ENCODE results near the gene GOLIM4. TPM values are rescaled to one million over a fixed set of nuclear protein-coding genes. Genes with fewer than 3 reads are reported as not detected.
"Not testable (repeated sequence)": the region's sequence is repeated elsewhere in the genome, so short reads cannot be mapped to it uniquely, and the experiment has no call there.

The GOLIM4 gene
- total RNA-seq, 1 experiment from 2014 or later = 30.0 TPM

DNA sequence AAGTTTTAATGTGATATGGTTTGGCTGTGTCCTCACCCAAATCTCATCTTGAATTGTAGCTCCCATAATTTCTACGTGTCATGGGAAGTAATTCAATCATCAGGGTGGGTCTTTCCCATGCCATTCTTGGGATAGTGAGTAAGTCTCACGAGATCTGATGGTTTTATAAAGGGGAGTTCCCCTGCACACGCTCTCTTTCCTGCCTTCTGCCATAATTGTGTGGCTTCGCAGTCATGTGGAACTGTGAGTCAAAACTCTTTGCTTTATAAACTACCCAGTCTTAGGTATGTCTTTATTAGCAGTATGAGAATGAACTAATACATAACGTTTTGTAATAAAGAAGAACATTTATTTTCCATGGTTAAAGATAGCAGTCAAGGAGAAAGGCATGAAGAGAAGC lies 39.2 kb upstream of the GOLIM4 start:
- DNase-seq (ENCODE audit: low spot score) (no peak), ATAC-seq (no peak)
- no peaks in the 10 kb centered on the region for H3K4me1 Mint-ChIP-seq
- no peak overlapping the region for H3K4me3 Mint-ChIP-seq
- peaks cover 9% of the 10 kb centered on the region; the same call in 1 of the 2 replicates for H3K9me3 Mint-ChIP-seq
- no peaks in the 10 kb centered on the region for H3K36me3 Mint-ChIP-seq
- H3K27ac Mint-ChIP-seq = no peak overlapping the region
- H3K27me3 Mint-ChIP-seq (ENCODE audit: low read depth) = no peaks in the 10 kb centered on the region; the same call in 1 of the 2 replicates
- POLR2A ChIA-PET = no interaction called here
- CTCF ChIA-PET = no interaction called here
- TF ChIP-seq USF1 (CRISPR knock-in tag; IDR thresholded peaks at IDR 0.05) = no peak
- TF ChIP-seq, protein P1, sequence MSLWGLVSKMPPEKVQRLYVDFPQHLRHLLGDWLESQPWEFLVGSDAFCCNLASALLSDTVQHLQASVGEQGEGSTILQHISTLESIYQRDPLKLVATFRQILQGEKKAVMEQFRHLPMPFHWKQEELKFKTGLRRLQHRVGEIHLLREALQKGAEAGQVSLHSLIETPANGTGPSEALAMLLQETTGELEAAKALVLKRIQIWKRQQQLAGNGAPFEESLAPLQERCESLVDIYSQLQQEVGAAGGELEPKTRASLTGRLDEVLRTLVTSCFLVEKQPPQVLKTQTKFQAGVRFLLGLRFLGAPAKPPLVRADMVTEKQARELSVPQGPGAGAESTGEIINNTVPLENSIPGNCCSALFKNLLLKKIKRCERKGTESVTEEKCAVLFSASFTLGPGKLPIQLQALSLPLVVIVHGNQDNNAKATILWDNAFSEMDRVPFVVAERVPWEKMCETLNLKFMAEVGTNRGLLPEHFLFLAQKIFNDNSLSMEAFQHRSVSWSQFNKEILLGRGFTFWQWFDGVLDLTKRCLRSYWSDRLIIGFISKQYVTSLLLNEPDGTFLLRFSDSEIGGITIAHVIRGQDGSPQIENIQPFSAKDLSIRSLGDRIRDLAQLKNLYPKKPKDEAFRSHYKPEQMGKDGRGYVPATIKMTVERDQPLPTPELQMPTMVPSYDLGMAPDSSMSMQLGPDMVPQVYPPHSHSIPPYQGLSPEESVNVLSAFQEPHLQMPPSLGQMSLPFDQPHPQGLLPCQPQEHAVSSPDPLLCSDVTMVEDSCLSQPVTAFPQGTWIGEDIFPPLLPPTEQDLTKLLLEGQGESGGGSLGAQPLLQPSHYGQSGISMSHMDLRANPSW (CRISPR knock-in tag; conservative IDR thresholded peaks at IDR 0.05; ENCODE audit: low read depth) = no peak
- TF ChIP-seq PRRX2 (CRISPR knock-in tag; IDR thresholded peaks at IDR 0.05) = no peak
- TF ChIP-seq, protein P2, sequence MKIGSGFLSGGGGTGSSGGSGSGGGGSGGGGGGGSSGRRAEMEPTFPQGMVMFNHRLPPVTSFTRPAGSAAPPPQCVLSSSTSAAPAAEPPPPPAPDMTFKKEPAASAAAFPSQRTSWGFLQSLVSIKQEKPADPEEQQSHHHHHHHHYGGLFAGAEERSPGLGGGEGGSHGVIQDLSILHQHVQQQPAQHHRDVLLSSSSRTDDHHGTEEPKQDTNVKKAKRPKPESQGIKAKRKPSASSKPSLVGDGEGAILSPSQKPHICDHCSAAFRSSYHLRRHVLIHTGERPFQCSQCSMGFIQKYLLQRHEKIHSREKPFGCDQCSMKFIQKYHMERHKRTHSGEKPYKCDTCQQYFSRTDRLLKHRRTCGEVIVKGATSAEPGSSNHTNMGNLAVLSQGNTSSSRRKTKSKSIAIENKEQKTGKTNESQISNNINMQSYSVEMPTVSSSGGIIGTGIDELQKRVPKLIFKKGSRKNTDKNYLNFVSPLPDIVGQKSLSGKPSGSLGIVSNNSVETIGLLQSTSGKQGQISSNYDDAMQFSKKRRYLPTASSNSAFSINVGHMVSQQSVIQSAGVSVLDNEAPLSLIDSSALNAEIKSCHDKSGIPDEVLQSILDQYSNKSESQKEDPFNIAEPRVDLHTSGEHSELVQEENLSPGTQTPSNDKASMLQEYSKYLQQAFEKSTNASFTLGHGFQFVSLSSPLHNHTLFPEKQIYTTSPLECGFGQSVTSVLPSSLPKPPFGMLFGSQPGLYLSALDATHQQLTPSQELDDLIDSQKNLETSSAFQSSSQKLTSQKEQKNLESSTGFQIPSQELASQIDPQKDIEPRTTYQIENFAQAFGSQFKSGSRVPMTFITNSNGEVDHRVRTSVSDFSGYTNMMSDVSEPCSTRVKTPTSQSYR (CRISPR knock-in tag; IDR thresholded peaks at IDR 0.05) = no peak
- TF ChIP-seq TEAD4 (CRISPR knock-in tag; IDR thresholded peaks at IDR 0.05) = no peak
- TF ChIP-seq, protein P3, sequence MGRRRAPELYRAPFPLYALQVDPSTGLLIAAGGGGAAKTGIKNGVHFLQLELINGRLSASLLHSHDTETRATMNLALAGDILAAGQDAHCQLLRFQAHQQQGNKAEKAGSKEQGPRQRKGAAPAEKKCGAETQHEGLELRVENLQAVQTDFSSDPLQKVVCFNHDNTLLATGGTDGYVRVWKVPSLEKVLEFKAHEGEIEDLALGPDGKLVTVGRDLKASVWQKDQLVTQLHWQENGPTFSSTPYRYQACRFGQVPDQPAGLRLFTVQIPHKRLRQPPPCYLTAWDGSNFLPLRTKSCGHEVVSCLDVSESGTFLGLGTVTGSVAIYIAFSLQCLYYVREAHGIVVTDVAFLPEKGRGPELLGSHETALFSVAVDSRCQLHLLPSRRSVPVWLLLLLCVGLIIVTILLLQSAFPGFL (CRISPR knock-in tag; IDR thresholded peaks at IDR 0.05; ENCODE audit: borderline replicate concordance) = no peak
- TF ChIP-seq KAT7 (CRISPR knock-in tag; IDR thresholded peaks at IDR 0.05; ENCODE audit: borderline replicate concordance) = no peak
- TF ChIP-seq CREM (CRISPR knock-in tag; IDR thresholded peaks at IDR 0.05) = no peak
- TF ChIP-seq FOXP1 (CRISPR knock-in tag; IDR thresholded peaks at IDR 0.05; ENCODE audit: borderline replicate concordance) = no peak
- TF ChIP-seq, protein P4, sequence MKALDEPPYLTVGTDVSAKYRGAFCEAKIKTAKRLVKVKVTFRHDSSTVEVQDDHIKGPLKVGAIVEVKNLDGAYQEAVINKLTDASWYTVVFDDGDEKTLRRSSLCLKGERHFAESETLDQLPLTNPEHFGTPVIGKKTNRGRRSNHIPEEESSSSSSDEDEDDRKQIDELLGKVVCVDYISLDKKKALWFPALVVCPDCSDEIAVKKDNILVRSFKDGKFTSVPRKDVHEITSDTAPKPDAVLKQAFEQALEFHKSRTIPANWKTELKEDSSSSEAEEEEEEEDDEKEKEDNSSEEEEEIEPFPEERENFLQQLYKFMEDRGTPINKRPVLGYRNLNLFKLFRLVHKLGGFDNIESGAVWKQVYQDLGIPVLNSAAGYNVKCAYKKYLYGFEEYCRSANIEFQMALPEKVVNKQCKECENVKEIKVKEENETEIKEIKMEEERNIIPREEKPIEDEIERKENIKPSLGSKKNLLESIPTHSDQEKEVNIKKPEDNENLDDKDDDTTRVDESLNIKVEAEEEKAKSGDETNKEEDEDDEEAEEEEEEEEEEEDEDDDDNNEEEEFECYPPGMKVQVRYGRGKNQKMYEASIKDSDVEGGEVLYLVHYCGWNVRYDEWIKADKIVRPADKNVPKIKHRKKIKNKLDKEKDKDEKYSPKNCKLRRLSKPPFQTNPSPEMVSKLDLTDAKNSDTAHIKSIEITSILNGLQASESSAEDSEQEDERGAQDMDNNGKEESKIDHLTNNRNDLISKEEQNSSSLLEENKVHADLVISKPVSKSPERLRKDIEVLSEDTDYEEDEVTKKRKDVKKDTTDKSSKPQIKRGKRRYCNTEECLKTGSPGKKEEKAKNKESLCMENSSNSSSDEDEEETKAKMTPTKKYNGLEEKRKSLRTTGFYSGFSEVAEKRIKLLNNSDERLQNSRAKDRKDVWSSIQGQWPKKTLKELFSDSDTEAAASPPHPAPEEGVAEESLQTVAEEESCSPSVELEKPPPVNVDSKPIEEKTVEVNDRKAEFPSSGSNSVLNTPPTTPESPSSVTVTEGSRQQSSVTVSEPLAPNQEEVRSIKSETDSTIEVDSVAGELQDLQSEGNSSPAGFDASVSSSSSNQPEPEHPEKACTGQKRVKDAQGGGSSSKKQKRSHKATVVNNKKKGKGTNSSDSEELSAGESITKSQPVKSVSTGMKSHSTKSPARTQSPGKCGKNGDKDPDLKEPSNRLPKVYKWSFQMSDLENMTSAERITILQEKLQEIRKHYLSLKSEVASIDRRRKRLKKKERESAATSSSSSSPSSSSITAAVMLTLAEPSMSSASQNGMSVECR (CRISPR knock-in tag; IDR thresholded peaks at IDR 0.05; ENCODE audit: borderline replicate concordance) = no peak
- no peak for TF ChIP-seq CTCF (IDR thresholded peaks at IDR 0.05)
- no peak for TF ChIP-seq SOX15 (CRISPR knock-in tag; IDR thresholded peaks at IDR 0.05)
- no peak for TF ChIP-seq HMGA2 (CRISPR knock-in tag; IDR thresholded peaks at IDR 0.05)
- TF ChIP-seq JUN (CRISPR knock-in tag; IDR thresholded peaks at IDR 0.05) = no peak
- TF ChIP-seq NR2C2 (CRISPR knock-in tag; IDR thresholded peaks at IDR 0.05) = no peak
- no peak for TF ChIP-seq NR1H2 (CRISPR knock-in tag; IDR thresholded peaks at IDR 0.05)

GRCh38 chr3:168130250-168130649 lies 34.5 kb upstream of the GOLIM4 start:
- H3K27ac Mint-ChIP-seq; H3K4me1 Mint-ChIP-seq; POLR2A ChIA-PET; H3K27me3 Mint-ChIP-seq (ENCODE audit: low read depth); CTCF ChIA-PET; H3K4me3 Mint-ChIP-seq; DNase-seq (ENCODE audit: low spot score); ATAC-seq: not testable (repeated sequence)
- Mint-ChIP-seq H3K9me3 (peaks cover 50% of the 10 kb centered on the region), H3K36me3 (peaks cover 32% of the 10 kb centered on the region)

DNA sequence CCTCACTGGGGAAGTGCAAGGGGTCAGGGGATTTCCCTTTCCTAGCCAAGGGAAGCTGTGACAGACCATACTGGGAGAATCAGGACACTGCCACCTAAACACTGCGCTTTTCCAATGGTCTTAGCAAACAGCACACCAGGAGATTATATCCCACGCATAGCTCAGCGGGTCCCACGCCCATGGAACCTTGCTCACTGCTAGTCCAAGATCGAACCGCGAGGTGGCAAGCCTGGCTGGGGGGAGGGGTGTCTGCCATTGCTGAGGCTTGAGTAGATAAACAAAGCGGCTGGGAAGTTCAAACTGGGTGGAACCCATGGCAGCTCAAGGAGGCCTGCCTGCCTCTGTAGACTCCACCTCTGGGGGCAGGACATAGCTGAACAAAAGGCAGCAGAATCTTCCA lies 32.7 kb upstream of the GOLIM4 start:
- H3K27me3 Mint-ChIP-seq (ENCODE audit: low read depth); DNase-seq (ENCODE audit: low spot score); H3K4me1 Mint-ChIP-seq; ATAC-seq; CTCF ChIA-PET; H3K27ac Mint-ChIP-seq; POLR2A ChIA-PET; H3K4me3 Mint-ChIP-seq: not testable (repeated sequence)
- Mint-ChIP-seq H3K9me3 (peaks cover 50% of the 10 kb centered on the region), H3K36me3 (peaks cover 32% of the 10 kb centered on the region)

Measured in WTC11 (cell line).